Keratinocyte (primary cell): Measurements from ENCODE around the gene RNF8.

Experiments
- EZH2 ChIP-seq: IDR thresholded peaks from one replicate; pipeline ENCODE4 v1.6.1; 2012; ENCODE audit warnings: inconsistent platforms, mild to moderate bottlenecking, low read length, moderate library complexity
- TF ChIP-seq, protein P1 (sequence below), 3 experiments: IDR thresholded peaks in 1 of 3; conservative IDR thresholded peaks in 1 of 3; optimal IDR thresholded peaks in 1 of 3; 2 replicates in 2 of 3; 3 replicates in 1 of 3; pipeline versions ENCODE3 to v1.5.1; 2011; ENCODE audit warnings: low read length in 3 of 3, mild to moderate bottlenecking in 3 of 3, moderate library complexity in 2 of 3, control low read depth in 1 of 3, inconsistent platforms in 1 of 3; ENCODE audit not compliant: insufficient read depth in 2 of 3; ENCODE audit errors: extremely low read depth in 1 of 3

- no peak for TF ChIP-seq EZH2
- TF ChIP-seq, protein P1, sequence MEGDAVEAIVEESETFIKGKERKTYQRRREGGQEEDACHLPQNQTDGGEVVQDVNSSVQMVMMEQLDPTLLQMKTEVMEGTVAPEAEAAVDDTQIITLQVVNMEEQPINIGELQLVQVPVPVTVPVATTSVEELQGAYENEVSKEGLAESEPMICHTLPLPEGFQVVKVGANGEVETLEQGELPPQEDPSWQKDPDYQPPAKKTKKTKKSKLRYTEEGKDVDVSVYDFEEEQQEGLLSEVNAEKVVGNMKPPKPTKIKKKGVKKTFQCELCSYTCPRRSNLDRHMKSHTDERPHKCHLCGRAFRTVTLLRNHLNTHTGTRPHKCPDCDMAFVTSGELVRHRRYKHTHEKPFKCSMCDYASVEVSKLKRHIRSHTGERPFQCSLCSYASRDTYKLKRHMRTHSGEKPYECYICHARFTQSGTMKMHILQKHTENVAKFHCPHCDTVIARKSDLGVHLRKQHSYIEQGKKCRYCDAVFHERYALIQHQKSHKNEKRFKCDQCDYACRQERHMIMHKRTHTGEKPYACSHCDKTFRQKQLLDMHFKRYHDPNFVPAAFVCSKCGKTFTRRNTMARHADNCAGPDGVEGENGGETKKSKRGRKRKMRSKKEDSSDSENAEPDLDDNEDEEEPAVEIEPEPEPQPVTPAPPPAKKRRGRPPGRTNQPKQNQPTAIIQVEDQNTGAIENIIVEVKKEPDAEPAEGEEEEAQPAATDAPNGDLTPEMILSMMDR (optimal IDR thresholded peaks at IDR 0.05 in 1 of 3, IDR thresholded peaks at IDR 0.05 in 1 of 3, conservative IDR thresholded peaks at IDR 0.05 in 1 of 3; ENCODE audit: extremely low read depth in 1 of 3, insufficient read depth in 2 of 3, low read length in 3 of 3) = no peak
Measured at GRCh38 chr6:37332894-37333293, 20.9 kb upstream of the RNF8 start.
